OCI-LY7 (cell line): ENCODE data around the gene TMSB15A.

Experiments used
- EZH2phosphoT487 ChIP-seq: fragments of 200-600 bp; sonication (generic); IDR thresholded peaks from 2 replicates; pipeline ENCODE4 v1.6.1; 2018; ENCODE audit warnings: low read depth, borderline replicate concordance, mild to moderate bottlenecking, mixed run types, antibody characterized with exemption, low read length, moderate library complexity, mixed read lengths
- TF ChIP-seq, protein P1 (sequence below): fragments of 200-600 bp; sonication (generic); conservative IDR thresholded peaks from 2 replicates; pipeline ENCODE4 v1.5.1; 2014; ENCODE audit warnings: mild to moderate bottlenecking, antibody characterized with exemption, low read length, moderate library complexity, mixed read lengths

DNA sequence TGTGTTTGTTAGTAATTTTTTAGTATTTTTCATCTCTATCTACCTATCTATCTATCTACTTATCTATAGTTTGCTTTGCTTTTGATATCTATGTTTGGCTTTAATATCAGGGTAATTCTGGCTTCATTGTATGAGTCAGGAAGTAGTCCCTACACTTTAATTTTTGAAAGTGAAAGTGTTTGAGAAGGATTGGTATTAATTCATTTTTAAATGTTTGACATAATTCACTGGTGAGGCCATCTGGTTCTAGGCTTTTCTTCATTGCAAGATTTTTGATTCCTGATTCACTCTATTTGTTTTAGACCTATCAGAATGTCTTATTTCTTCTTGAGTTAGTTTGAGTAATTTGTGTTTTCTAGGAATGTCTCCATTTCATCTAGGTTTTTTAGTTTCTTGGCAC is 24.8 kb downstream of the TMSB15A start:
- TF ChIP-seq, protein P1, sequence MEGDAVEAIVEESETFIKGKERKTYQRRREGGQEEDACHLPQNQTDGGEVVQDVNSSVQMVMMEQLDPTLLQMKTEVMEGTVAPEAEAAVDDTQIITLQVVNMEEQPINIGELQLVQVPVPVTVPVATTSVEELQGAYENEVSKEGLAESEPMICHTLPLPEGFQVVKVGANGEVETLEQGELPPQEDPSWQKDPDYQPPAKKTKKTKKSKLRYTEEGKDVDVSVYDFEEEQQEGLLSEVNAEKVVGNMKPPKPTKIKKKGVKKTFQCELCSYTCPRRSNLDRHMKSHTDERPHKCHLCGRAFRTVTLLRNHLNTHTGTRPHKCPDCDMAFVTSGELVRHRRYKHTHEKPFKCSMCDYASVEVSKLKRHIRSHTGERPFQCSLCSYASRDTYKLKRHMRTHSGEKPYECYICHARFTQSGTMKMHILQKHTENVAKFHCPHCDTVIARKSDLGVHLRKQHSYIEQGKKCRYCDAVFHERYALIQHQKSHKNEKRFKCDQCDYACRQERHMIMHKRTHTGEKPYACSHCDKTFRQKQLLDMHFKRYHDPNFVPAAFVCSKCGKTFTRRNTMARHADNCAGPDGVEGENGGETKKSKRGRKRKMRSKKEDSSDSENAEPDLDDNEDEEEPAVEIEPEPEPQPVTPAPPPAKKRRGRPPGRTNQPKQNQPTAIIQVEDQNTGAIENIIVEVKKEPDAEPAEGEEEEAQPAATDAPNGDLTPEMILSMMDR = no peak
- TF ChIP-seq EZH2phosphoT487 = no peak
